Breast epithelium (tissue), 3 donors: ENCODE data around the gene NANOS1.

Experiments
- CTCF ChIP-seq, 3 donors: fragments of 450-650 bp; IDR thresholded peaks; one replicate each; pipeline ENCODE4 v1.5.1; 2016 to 2017; ENCODE audit warnings: antibody characterized with exemption in 3 of 3, mild to moderate bottlenecking in 3 of 3, moderate library complexity in 3 of 3
- POLR2A ChIP-seq: fragments of 450-650 bp; IDR thresholded peaks from one replicate; pipeline ENCODE4 v1.6.1; 2016; ENCODE audit warnings: antibody characterized with exemption, mild to moderate bottlenecking, moderate library complexity

GRCh38 chr10:118992496-118992895 is 37.0 kb upstream of the NANOS1 start:
- no peak for TF ChIP-seq CTCF (IDR thresholded peaks at IDR 0.05)
- TF ChIP-seq POLR2A = no peak
